Forelimb muscle (tissue), 1 donor: ENCODE results near the gene RNASE2. TPM values are rescaled to one million over a fixed set of nuclear protein-coding genes. Genes with fewer than 3 reads are reported as not detected.
"Not testable (repeated sequence)": the region's sequence is repeated elsewhere in the genome, so short reads cannot be mapped to it uniquely, and the experiment has no call there.

Experiments used
- DNase-seq: peaks from one replicate; pipeline ENCODE4 v3.0.0-alpha.2; 2013; ENCODE audit warnings: low read depth
- polyA plus RNA-seq: library from polyadenylated mRNA; unstranded; fragments of 120-200 nt; gene quantifications from one replicate; pipeline ENCODE4 v1.2.1, GENCODE V29; 2013; ENCODE audit not compliant: insufficient read length

Gene RNASE2
- polyA plus RNA-seq, result 0.66 TPM

DNA sequence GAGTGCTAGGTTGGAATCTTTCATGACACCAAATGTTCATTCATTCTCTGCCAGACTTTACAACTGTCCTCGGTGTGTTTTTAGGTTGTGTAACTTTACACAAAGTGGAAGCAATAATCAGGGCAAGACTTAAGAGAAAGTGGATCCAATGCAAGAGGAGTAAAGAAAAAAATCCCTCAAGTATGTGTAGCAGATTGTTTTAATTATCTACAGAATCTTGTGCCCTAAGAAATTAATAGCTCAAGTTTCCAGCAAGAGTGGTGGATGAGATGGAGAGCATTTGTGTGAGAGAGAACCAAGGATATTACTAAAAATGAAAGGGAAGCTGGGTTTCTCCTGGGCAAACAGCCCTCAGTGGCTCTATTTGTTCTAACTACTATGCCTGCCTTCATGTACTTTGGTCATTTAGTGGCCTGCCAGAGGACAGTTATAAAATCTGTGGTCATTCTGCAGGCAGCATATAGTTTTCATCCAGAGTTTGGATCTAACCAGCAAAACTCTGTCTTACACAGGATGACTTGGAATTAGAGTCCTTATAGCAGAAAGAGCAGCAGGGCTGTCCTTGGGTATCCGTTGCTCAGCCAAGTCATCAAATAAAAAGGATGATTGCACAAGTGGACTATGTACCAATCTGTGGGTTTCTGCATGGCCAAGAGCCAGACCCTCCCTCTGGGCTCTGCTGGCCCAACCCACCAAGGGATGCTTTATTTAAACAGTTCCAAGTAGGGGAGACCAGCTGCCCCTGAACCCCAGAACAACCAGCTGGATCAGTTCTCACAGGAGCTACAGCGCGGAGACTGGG, at the start of gene RNASE2:
Gene RNASE2, plus strand, starts transcription at position 752 of the 802 bp plus-strand sequence. CDS start 285 bp downstream, outside the sequence.
- not testable (repeated sequence) for DNase-seq

DNA sequence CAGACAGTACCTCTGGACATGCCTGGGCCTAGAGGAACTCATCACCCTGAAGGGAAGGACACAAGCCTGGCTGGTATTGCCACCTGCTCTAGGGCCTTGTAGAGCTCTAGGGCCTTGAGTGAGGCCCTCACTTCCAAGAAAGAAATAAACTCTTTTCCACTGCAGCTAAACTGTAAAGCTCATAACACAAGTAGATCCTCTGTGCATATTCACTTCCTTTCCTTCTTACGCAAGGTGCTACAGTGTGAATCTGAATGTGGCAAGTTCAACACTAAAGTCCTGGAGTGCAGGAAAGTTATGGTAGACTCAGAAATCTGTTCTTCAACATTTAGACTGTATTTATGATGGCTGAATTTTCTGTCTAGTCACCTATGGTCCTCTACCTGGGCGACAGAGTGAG, 49.6 kb upstream of the RNASE2 start:
- DNase-seq, result no peak

DNA sequence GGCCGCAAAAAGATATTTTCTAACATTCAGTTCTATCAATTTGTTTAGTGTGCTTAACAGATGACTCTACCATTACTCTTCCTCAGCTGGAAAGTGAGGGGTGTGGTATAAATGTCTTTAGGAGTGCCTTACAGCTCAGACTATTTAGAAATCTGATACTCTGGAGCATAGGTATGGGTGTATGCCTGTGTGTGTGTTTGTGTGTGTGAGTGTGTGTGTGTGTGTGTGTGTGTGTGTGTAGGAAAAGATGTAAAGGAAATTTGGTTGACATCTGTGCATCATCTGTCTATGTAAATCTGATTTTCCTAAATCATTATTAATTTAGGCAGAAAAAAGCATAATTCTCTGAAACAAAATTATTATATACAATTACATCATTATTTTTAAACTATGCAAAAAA, 48.1 kb upstream of the RNASE2 start:
- no peak for DNase-seq

DNA sequence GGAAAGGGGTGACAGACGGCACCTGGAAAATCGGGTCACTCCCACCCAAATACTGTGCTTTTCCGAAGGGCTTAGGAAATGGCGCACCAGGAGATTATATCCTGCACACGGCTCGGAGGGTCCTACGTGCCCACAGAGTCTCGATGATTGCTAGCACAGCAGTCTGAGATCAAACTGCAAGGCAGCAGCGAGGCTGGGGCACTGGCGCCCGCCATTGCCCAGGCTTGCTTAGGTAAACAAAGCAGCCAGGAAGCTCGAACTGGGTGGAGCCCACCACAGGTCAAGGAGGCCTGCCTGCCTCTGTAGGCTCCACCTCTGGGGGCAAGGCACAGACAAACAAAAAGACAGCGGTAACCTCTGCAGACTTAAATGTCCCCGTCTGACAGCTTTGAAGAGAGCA, 44.5 kb upstream of the RNASE2 start:
- DNase-seq, result not testable (repeated sequence)

DNA sequence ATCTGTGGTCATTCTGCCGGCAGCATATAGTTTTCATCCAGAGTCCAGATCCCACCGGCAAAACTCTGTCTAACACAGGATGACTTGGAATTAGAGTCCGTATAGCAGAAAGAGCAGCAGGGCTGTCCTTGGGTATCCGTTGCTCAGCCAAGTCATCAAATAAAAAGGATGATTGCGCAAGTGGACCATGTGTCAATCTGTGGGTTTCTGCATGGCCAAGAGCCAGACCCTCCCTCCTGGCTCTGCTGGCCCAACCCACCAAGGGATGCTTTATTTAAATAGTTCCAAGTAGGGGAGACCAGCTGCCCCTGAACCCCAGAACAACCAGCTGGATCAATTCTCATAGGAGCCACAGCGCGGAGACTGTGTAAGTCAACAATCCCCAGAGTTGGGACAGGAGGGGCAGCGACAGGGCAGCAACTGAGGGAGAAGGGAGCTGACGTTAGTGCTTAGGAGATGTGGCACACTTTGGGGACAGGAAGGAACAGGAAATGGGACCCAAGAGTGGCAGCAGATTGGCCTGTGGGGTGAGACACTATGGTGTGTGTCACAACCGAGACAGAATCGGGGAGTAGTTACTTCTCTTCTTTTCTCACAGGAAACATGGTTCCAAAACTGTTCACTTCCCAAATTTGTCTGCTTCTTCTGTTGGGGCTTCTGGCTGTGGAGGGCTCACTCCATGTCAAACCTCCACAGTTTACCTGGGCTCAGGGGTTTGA, 36.1 kb upstream of the RNASE2 start:
- not testable (repeated sequence) for DNase-seq

DNA sequence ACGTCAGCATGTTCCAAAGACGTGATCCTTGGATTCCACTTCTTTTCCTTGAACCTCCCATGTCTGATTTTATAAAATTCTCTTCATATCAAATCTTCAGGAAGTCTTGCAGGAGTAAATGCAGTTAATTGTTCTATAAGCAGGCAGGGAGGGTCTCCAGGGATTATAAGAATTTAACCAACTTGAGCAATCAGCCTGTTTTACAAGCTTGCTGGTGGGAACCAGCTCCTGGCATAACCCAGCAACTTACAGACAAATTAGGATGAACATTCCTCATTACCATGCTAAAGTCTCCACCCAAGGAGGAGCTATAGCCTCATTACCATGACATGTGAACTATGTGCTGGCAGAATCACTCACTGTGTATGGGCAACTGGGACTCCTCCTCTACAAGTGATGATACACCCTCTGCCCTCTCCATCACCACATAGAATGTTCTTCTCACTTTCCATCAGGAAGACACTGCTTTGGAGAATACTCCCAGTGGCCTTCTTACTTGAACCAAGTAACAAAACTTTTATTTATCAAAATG, 31.5 kb upstream of the RNASE2 start:
- DNase-seq, result not testable (repeated sequence)

DNA sequence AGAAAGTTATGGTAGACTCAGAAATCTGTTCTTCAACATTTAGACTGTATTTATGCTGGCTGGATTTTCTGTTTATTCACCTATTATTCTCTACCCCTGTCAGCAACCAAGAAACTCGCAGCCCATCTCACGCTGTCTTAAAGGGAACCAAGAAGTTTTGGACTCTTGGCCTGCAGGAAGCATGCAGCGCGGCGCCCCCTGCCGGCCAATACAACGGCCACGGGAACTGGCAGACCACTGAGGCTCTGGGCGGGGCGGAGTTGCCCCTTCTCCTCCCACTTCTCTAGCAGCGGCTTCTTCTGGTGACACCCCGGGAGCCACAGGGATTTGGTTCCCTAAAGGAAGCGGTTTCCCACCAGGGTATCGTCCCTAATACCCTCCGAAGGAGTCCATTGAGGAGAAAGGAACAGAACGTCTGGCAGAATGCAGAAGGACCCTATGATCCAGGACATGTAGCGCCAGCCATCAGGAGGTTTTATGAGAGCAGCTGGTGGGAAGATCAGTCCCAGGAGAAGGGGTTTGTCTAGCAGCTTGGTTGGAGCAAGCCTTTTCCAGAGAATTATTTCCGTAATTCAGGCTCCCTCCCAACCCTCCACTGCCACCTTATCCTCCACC, 21.0 kb upstream of the RNASE2 start:
- DNase-seq, result no peak

DNA sequence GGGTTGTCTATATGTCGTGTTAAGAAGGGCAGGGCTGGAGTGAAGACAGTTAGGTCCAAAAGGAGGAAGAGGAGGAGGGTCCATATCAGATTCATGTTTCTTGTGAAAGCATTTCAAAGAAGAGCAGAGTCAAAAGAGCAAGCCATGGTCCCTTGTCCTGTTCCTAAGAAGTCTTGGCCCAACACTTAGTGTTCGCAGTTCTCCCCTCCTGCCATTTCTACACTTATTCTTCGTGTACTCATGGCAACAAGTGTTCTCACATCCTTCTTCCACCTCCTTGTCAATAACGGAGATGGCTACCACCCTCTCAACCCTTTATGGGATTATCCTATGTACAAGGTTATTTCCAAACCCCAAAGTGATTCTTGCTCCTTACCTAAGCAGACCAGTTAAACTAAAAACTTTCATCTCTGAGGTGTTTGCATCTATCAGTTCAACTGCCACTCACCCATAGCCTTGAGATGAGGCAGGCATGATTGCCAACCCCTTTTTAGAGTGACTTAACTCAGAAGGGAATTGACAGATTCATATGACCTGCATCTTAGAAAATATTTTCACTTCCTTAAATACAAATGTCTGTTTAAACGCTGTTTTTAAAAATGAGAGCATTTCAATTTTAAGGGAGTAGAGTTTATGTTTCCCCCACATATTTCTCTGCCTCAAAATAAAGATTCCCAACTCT, 19.8 kb upstream of the RNASE2 start:
- DNase-seq, result no peak

DNA sequence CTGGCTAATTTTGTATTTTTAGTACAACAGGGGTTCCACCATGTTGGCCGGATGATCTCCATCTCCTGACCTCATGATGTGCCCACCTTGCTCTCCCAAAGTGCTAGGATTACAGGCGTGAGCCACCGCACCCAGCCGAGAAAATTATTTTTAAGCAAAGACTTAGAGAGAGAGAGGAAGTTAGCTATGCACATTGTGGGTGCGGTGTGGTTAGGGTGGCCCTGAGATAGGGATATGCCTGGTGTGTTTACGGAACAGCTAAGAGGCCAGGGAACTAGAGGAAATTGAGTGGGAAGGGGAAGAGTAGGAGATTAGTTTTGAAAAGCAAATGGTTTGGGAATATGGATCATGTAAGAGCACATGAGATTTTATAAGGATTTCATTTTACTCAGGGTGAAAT, 10.1 kb upstream of the RNASE2 start:
- not testable (repeated sequence) for DNase-seq

DNA sequence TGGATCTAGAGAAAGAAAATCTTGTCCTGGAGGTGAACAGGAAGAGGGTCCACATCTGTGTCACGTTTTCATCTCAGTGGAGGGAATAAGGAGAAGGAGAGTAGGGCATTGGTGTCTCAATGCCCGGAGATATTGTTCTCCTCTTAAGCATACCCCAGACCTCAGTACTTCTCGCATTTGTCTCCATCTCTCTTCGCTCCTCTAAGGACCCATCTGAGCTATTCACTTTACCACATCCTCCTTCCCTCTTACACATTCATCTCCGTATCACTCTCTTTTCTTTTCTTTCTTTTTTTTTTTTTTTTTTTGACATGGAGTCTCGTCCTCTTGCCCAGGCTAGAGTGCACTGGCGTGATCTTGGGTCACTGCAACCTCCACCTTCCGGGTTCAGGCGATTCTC, 8.6 kb upstream of the RNASE2 start:
- DNase-seq, result not testable (repeated sequence)

DNA sequence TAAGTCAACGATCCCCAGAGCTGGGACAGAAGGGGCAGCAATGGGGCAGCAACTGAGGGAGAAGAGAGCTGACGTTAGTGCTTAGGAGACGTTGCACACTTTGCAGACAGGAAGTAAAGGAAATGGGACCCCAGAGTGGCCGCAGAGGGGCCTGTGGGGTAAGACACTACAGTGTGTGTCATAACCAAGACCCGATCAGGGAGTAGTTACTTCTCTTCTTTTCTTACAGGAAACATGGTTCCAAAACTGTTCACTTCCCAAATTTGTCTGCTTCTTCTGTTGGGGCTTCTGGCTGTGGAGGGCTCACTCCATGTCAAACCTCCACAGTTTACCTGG, 219 bp downstream of the RNASE2 start:
- DNase-seq, result not testable (repeated sequence)

DNA sequence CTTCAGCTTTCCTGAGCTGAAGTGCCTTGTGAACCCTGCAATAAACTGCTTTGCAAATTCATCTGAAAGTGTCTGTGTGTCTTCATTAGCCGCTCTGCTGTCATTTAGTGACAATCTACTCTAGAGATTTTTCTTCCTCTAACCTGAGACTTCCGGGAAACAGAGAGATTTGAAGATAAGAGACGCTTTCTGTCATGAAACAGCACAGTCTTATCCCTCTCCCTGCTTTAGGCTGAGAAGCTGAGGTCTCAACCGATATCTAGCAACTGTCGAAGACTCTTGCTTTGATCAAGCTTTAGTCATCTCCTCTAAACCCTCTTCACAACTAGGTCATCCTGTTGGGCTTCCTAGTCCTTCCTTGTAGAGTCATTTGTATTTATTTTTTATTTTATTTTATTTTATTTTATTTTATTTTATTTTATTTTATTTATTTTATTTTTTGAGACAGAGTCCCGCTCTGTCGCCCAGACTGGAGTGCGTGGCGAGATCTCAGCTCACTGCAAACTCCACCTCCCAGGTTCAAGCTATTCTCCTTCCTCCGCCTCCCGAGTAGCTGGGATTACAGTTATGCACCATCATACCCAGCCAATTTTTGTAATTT, 1.2 kb downstream of the RNASE2 start:
- DNase-seq, result no peak

DNA sequence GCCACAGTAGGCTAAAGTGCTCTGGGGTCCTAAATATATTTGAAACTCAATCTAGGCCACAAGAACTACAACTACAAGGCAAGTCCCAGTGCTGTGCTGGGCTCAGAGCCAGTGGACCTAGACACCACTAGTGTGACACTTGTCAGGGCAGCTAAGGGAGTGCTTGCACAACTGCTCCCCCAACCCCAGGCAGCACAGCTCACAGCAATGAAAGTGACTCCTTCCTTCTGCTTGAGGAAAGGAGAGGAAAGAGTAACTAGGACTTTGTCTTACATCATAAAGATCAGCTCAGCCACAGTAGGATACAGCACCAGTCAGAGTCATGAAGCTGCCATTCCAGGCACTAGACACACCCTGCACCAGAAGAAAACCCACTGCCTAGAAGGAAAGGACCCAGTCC, 3.7 kb downstream of the RNASE2 start:
- not testable (repeated sequence) for DNase-seq

DNA sequence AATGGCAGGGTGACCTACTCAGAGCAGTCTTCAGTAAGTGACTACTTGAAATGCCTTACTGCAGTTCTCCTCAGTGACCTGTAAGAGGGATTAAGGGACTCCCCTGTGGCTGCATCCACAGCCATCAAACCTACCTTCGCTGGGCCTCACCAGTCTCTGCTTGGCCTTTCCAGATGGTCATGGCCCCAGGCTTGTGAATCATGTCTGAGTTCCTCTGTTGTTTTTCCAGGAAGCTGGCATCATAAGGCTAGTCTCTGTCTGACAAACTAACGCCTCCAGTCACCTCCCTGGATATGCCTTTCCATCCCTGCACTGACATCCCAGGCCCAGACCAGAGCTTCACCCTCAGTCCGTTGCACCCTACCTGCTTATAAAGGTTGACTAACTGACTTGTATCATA, 14.0 kb downstream of the RNASE2 start:
- DNase-seq, result no peak

DNA sequence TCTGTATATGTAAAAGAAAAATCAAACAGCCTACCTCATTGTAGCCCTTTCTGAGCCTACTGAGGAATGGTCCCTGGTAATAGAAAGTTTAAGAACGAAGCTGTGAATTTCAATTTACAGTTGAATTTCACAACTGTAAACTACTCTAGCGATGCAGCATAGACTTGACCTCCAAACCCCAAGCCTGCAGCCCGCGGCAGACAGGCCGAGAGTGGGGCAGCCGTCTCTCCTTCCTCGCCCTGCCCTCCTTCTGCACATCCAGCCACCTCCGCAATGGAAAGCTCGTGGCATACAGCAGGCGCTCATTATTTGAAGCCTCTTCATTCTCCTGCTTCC, 15.3 kb downstream of the RNASE2 start:
- no peak for DNase-seq

DNA sequence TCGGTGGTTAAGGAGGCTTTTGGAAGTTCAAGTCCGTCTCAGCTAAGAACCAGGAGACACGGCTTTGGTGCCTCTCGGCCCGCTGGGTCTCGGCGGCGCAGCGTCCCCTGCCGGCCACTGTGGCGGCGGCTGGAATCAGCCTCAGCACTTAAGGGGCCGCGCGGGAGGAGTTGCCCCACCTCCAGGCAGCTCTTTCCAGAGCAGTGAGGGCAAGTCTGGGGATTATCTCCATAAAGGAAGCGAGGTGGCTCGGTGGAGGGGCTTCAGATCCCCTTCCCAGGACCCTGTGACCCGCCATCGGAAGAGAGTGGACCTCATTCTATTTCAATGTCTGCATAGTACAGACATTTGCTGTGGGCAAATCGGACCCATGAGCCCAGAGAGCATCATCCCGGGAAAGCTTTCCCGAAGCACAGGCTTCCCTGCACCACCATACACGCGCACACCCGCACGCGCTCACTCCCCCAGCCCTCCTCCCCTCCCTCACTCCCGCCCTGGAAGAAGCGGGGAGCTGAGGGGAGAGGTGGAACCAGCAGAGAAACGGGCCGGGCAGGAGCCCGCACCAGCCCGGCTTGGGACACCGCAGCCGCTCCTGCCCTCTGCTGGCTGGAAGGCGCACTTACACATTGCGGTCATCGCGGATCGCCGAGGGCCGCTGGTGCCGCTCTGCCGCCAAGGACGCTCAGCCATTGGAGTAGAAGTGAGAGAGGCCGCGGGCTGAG, 15.9 kb downstream of the RNASE2 start:
- DNase-seq, result no peak

DNA sequence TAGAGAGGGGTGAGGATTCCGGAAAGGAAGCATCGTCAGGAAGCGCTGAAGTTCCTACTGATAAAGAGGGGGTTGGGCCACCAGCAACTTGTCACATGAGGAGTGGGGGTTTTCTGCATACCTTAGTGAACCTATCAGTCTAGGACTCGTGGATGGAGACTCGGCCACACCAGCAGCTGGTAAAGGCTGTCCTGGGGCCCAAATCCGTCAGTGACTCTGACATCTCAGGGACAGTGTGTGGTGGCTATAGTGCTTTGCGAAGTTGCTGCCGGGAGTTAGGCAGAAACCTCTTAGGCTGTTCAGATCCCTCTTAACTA, 16.4 kb downstream of the RNASE2 start:
- DNase-seq, result no peak

DNA sequence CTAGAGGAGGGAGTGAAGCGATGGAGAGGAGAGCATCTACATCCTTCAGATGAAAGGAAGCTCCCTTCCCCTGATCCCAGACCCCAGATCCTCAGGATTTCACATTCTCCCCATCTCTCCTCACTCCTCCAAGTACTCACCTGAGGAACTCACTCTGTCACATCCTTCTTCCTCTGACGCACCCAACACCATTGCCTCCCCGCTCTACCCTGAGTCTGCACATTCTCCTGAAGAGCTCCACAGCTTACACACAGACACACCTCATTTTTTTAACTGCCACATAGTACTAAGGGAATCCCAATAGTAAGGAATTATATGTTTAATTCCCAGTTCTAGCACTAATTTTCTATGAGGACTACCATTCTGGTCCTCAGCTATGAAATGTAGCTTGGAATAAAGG, 18.2 kb downstream of the RNASE2 start:
- no peak for DNase-seq

DNA sequence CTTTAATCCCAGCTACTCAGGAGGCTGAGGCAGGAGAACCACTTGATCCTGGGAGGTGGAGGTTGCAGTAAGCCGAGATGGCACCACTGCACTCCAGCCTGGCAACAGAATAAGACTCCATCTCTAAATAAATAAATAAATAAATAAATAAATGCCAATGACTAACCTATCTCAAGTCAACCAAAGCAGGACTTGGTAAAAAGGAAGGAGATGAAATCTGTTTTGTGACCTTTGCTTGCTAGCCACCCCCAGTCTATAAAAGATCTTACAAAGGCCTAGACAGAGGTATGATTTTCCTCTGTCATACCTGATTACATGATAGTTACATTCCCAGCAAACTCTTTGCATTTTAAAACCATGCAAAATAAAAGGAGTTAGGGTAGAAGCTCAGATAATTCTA, 21.0 kb downstream of the RNASE2 start:
- no peak for DNase-seq

DNA sequence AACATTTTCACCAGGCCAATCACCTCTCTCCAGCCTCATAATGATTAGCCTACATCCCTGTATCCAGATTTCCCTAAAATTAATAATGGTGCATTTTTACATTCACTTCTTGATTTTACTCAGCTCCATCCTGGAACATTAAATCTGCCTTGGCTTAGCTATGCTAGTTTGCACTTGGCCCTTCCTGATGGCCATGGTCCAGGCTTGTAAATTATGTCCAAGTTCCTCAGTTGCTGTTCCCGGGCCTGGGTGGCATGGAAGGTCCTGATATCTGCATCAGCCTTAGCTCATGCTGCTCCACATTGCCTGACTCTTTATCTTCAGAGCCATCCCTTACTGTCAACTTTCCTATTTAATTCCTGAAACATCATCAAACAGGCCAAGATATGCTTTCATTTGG, 23.4 kb downstream of the RNASE2 start:
- DNase-seq, result no peak

DNA sequence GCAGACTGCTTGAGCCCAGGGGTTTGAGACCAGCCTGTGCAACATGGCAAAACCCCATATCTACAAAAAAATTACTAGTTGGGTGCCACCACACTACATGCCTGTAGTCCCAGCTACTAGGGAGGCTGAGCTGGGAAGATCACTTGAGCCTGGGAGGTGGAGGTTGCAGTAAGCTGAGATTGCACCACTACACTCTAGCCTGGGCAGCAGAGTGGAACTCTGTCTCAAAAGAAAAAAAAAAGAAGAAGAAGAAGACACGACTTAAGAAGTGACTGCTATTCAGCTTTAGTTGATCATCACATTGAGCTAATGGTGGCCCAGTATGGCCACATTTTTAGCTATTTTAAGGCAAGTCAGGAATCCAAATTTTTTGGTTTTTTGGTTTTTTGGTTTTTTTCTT, 25.6 kb downstream of the RNASE2 start:
- DNase-seq, result no peak
